HG03520 (cell line): ENCODE measurements around the gene C1QA.
"Not testable (repeated sequence)": the region's sequence is repeated elsewhere in the genome, so short reads cannot be mapped to it uniquely, and the experiment has no call there.

Experiments used
- ATAC-seq: cut with Tn5 transposase; IDR thresholded peaks from one replicate; pipeline ENCODE4 v1.9.1; 2021; ENCODE audit warnings: mild to moderate bottlenecking, moderate library complexity; ENCODE audit not compliant: unreplicated experiment

The C1QA gene

DNA sequence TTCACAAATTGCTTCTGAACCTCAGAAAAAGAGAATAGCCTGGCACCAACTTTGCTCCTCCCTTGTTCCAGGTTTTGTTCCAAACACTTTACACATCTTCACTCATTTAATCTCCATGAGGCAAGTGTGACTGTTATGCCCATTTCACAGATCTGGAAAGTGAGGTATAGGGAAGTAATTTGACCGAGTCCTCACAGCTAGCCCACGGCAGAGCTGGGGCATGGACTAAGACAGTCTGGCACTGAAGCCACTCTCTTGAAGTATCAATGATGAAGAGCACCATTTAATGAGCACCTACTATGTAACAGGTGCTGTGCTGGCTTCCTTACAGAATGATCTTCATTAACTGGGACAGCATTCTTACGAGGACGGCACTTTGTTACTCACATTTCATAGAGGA, 35.6 kb downstream of the C1QA start:
- ATAC-seq: no peak

DNA sequence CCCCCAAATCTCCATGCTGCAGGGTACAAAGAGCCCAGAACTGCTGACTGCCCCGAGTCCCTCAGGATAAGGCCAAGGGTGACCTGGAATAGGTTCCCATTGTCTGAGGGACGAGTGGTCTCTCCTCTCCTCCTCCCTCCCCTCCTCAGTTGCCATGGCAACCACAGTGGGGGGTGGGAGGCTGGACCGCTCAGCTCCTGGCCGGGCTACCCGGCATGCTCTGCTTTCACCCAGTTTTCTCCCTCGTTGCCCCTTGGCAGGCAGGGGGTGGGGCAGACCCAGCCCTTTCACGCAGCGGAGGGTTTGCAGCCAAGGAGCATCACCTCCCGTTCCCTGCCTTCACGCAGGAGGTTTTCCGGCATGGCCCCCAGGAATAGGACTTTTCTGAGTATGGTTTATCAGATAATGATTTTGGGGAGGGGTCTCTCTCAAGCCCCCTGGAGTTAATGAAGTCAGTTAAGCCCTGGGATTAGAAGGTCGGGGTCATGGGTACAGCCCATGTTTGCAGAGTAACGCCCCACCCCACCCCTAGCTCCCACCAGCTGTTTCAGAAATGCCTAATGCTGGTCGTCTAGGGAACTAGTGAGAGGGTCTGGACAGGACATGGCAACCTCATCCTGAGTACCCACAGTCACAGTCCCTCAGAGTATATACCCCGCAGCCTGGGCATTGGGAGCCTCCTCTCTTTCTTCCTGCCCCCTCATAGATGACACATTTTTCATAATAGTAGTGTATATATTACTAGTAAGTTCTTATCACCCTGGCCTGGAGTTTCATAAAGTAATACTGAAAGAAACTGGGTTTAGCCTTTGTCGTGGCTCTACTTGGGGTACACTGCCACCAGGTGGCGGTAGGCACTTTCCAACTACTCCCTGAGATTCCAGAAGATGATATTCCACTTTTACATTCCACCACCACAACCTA, 37.3 kb downstream of the C1QA start:
- ATAC-seq: no peak

DNA sequence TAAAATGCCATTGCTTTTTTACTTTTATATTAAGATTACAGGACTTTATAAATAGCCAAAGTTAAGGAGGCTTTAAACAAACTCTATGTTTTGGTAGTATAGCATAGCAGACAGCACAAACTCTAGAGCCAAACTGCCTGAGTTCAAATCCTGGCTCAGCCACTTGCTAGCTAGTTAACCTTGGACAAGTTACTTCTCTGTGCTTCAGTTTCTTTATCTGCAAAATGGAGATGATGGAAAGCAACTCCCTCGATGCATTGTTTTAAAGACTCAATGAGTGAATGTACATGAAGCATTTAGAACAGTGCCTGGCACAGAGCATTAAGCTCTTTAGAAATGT, 38.0 kb downstream of the C1QA start:
- no peak for ATAC-seq

- ATAC-seq: not testable (repeated sequence)
These were observed 39.7 kb downstream of the C1QA start for GRCh38 chr1:22676151-22676550.

- ATAC-seq: no peak
These were observed 40.6 kb downstream of the C1QA start for GRCh38 chr1:22676916-22677583.

- ATAC-seq: no peak
These were observed 41.8 kb downstream of the C1QA start for GRCh38 chr1:22677931-22678896.

- no peak for ATAC-seq
These were observed 44.3 kb downstream of the C1QA start for GRCh38 chr1:22680726-22681125.

DNA sequence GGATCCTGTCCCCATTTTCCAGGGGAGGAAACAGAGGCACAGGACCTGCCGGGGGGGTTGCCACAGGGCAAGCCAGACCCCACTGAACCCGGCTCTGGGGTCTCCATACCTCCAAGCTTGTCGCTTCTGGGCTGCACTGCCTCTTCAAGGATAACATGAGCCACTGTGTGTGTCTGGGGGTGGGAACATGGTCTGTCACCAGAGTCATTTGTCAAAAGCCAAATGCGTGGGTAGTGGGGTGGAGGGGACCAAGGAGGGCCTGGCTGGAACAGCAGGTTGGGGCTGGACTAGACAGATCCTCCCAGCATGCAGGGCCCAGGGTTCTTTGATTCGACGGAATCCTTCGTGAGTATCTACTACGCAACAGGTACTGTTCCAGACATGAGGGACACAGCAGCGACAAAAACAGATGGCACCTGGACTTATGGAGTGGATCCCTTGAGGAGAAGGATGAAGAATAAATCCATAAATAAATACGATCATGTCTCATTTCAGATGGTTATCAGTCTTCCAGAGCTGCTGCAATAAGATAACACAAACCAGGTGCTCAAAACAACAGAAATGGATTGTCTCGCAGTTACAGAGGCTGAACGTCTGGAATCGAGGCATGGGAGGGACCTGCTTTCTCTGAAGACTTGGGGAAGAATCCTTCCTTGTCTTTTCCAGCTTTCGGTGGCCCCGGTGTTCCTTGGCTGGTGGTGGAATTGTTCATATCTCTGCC, 45.3 kb downstream of the C1QA start:
- ATAC-seq: no peak

GRCh38 chr1:22683547-22683946, 47.1 kb downstream of the C1QA start:
- ATAC-seq: no peak

- no peak for ATAC-seq
These were observed 49.2 kb downstream of the C1QA start for GRCh38 chr1:22685591-22686059.

DNA sequence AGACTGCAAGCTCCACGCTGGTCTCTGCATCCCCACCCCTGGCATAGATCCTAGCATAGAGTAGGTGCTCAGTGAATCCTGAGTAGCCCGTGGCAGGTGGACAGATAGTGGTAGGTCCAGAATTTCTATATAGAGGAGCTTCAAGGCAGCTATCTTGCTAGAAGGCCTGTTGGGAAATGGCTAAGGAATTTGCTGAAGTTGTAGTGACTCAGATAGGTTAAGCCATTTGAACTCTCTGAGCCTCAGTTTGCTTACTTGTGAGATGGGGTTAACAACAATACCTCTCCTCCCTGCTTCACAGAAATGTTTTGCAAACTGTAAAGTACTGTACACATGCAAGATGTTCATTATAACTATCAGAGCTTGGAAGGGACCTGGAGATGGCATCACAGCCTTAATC, 50.8 kb downstream of the C1QA start:
- ATAC-seq: no peak

GRCh38 chr1:22688466-22688865, 52.0 kb downstream of the C1QA start:
- no peak for ATAC-seq
